ENCODE results near the gene DIAPH2. TPM values are rescaled to one million over a fixed set of nuclear protein-coding genes. Genes with fewer than 3 reads are reported as not detected.
A peak's percentile ranks its signal among the peaks of the same experiment; 100 is the strongest.

The DIAPH2 gene
- total and polyA plus RNA-seq, 2 experiments from 2014 or later: 7.5 to 8.1 TPM

- Histone ChIP-seq H3K27me3 (replicated peaks; ENCODE audit: insufficient read depth) (no peaks in the 10 kb centered on the region), H3K4me3 (no peak overlapping the region), H3K9ac (no peak overlapping the region), H3K4me1 (ENCODE audit: insufficient read depth) (no peaks in the 10 kb centered on the region), H3K36me3 (ENCODE audit: low read depth) (no peaks in the 10 kb centered on the region), H3K9me2 (ENCODE audit: insufficient read depth) (no peaks in the 10 kb centered on the region), H3F3A (ENCODE audit: insufficient read depth) (no peaks in the 10 kb centered on the region), H3K9me3 (ENCODE audit: low read depth) (no peaks in the 10 kb centered on the region), H2AFZ (no peak overlapping the region), H3K79me2 (ENCODE audit: insufficient read depth) (no peaks in the 10 kb centered on the region), H3K4me2 (ENCODE audit: unreplicated experiment) (no peak overlapping the region), H3K27ac (no peak overlapping the region), H4K20me1 (ENCODE audit: insufficient read depth) (no peaks in the 10 kb centered on the region)
- 58 to 63% methylated on average over 2 of the region's 2 CpGs for WGBS, 2 experiments (ENCODE audit: low coverage in 1 of 2, low lambda C conversion rate in 2 of 2, missing lambda C conversion rate in 2 of 2)
- no peak for TF ChIP-seq EZH2phosphoT487 (IDR thresholded peaks at IDR 0.05; ENCODE audit: insufficient read depth, low read depth)
- TF ChIP-seq EZH2 (IDR thresholded peaks at IDR 0.05; ENCODE audit: insufficient read depth, poor library complexity, severe bottlenecking): no peak
- in situ Hi-C loops (cut with MboI): no loop called here
- no peak for DNase-seq
Observed at GRCh38 chrX:97344724-97345123, 660.1 kb downstream of the DIAPH2 start.

- no peaks in the 10 kb centered on the region for H3F3A ChIP-seq (ENCODE audit: insufficient read depth)
- no peaks in the 10 kb centered on the region for H3K9me2 ChIP-seq (ENCODE audit: insufficient read depth)
- H3K9ac ChIP-seq: no peak overlapping the region
- no peaks in the 10 kb centered on the region for H3K36me3 ChIP-seq (ENCODE audit: low read depth)
- H3K4me1 ChIP-seq (ENCODE audit: insufficient read depth): no peaks in the 10 kb centered on the region
- no peak for TF ChIP-seq EZH2 (IDR thresholded peaks at IDR 0.05; ENCODE audit: insufficient read depth, poor library complexity, severe bottlenecking)
- TF ChIP-seq EZH2phosphoT487 (IDR thresholded peaks at IDR 0.05; ENCODE audit: insufficient read depth, low read depth): no peak
- in situ Hi-C loops (cut with MboI): no loop called here
- H3K4me3 ChIP-seq: no peak overlapping the region
- no peaks in the 10 kb centered on the region for H3K27me3 ChIP-seq (replicated peaks; ENCODE audit: insufficient read depth)
- H4K20me1 ChIP-seq (ENCODE audit: insufficient read depth): no peaks in the 10 kb centered on the region
- WGBS, 2 experiments (ENCODE audit: low coverage in 1 of 2, low lambda C conversion rate in 2 of 2, missing lambda C conversion rate in 2 of 2): 95 to 97% methylated on average over 2 of the region's 2 CpGs
- no peaks in the 10 kb centered on the region for H3K79me2 ChIP-seq (ENCODE audit: insufficient read depth)
- DNase-seq: no peak
- no peak overlapping the region for H3K27ac ChIP-seq
- no peak overlapping the region for H2AFZ ChIP-seq
- H3K9me3 ChIP-seq (ENCODE audit: low read depth): no peaks in the 10 kb centered on the region
- no peak overlapping the region for H3K4me2 ChIP-seq (ENCODE audit: unreplicated experiment)
Observed at GRCh38 chrX:97358941-97359340, 674.3 kb downstream of the DIAPH2 start.

GRCh38 chrX:97363843-97364242 is 679.2 kb downstream of the DIAPH2 start:
- Histone ChIP-seq H3K4me1 (ENCODE audit: insufficient read depth) (peaks cover 4% of the 10 kb centered on the region; the same call in 1 of the 2 replicates), H3K79me2 (ENCODE audit: insufficient read depth) (no peaks in the 10 kb centered on the region), H4K20me1 (ENCODE audit: insufficient read depth) (no peaks in the 10 kb centered on the region), H2AFZ (no peak overlapping the region), H3K27me3 (replicated peaks; ENCODE audit: insufficient read depth) (no peaks in the 10 kb centered on the region), H3K27ac (no peak overlapping the region), H3K9ac (no peak overlapping the region), H3K9me2 (ENCODE audit: insufficient read depth) (no peaks in the 10 kb centered on the region), H3K9me3 (ENCODE audit: low read depth) (no peaks in the 10 kb centered on the region), H3K4me3 (no peak overlapping the region), H3F3A (ENCODE audit: insufficient read depth) (no peaks in the 10 kb centered on the region), H3K36me3 (ENCODE audit: low read depth) (no peaks in the 10 kb centered on the region), H3K4me2 (ENCODE audit: unreplicated experiment) (no peak overlapping the region)
- in situ Hi-C loops (cut with MboI): no loop called here
- no peak for DNase-seq
- TF ChIP-seq EZH2phosphoT487 (IDR thresholded peaks at IDR 0.05; ENCODE audit: insufficient read depth, low read depth) (no peak), EZH2 (IDR thresholded peaks at IDR 0.05; ENCODE audit: insufficient read depth, poor library complexity, severe bottlenecking) (no peak)

GRCh38 chrX:97366237-97366636 is 681.6 kb downstream of the DIAPH2 start:
- 95 to 100% methylated on average over 3 of the region's 3 CpGs for WGBS, 2 experiments (ENCODE audit: low coverage in 1 of 2, low lambda C conversion rate in 2 of 2, missing lambda C conversion rate in 2 of 2)
- Histone ChIP-seq H3K9me2 (ENCODE audit: insufficient read depth) (no peaks in the 10 kb centered on the region), H3K4me1 (ENCODE audit: insufficient read depth) (peaks cover 4% of the 10 kb centered on the region; the same call in 1 of the 2 replicates), H3K4me3 (no peak overlapping the region), H4K20me1 (ENCODE audit: insufficient read depth) (no peaks in the 10 kb centered on the region), H3K36me3 (ENCODE audit: low read depth) (no peaks in the 10 kb centered on the region), H3K9ac (no peak overlapping the region), H3K79me2 (ENCODE audit: insufficient read depth) (no peaks in the 10 kb centered on the region), H3K9me3 (ENCODE audit: low read depth) (no peaks in the 10 kb centered on the region), H3K27ac (no peak overlapping the region), H2AFZ (no peak overlapping the region), H3K4me2 (ENCODE audit: unreplicated experiment) (no peak overlapping the region), H3F3A (ENCODE audit: insufficient read depth) (no peaks in the 10 kb centered on the region), H3K27me3 (replicated peaks; ENCODE audit: insufficient read depth) (no peaks in the 10 kb centered on the region)
- in situ Hi-C loops (cut with MboI): no loop called here
- no peak for TF ChIP-seq EZH2 (IDR thresholded peaks at IDR 0.05; ENCODE audit: insufficient read depth, poor library complexity, severe bottlenecking)
- TF ChIP-seq EZH2phosphoT487 (IDR thresholded peaks at IDR 0.05; ENCODE audit: insufficient read depth, low read depth): no peak
- no peak for DNase-seq

GRCh38 chrX:97367125-97367524 is 682.5 kb downstream of the DIAPH2 start:
- Histone ChIP-seq H3K36me3 (ENCODE audit: low read depth) (no peaks in the 10 kb centered on the region), H3K79me2 (ENCODE audit: insufficient read depth) (no peaks in the 10 kb centered on the region), H3K4me2 (ENCODE audit: unreplicated experiment) (no peak overlapping the region), H3K4me1 (ENCODE audit: insufficient read depth) (peaks cover 4% of the 10 kb centered on the region; the same call in 1 of the 2 replicates), H3K27me3 (replicated peaks; ENCODE audit: insufficient read depth) (no peaks in the 10 kb centered on the region), H4K20me1 (ENCODE audit: insufficient read depth) (no peaks in the 10 kb centered on the region), H3F3A (ENCODE audit: insufficient read depth) (no peaks in the 10 kb centered on the region), H3K9ac (no peak overlapping the region), H3K9me2 (ENCODE audit: insufficient read depth) (no peaks in the 10 kb centered on the region), H2AFZ (no peak overlapping the region), H3K9me3 (ENCODE audit: low read depth) (no peaks in the 10 kb centered on the region), H3K27ac (no peak overlapping the region), H3K4me3 (no peak overlapping the region)
- 5 to 14% methylated on average over 2 of the region's 2 CpGs for WGBS, 2 experiments (ENCODE audit: low coverage in 1 of 2, low lambda C conversion rate in 2 of 2, missing lambda C conversion rate in 2 of 2)
- in situ Hi-C loops (cut with MboI): no loop called here
- DNase-seq: peak; percentile 76
- TF ChIP-seq EZH2 (IDR thresholded peaks at IDR 0.05; ENCODE audit: insufficient read depth, poor library complexity, severe bottlenecking): no peak
- no peak for TF ChIP-seq EZH2phosphoT487 (IDR thresholded peaks at IDR 0.05; ENCODE audit: insufficient read depth, low read depth)

Measured in GM23248 (cell line).